ENCODE results near the gene ASCL1.

- TF ChIP-seq TEAD4 (CRISPR knock-in tag; IDR thresholded peaks at IDR 0.05) (no peak), FOXJ3 (CRISPR knock-in tag; IDR thresholded peaks at IDR 0.05; ENCODE audit: borderline replicate concordance) (no peak), ELF4 (CRISPR knock-in tag; IDR thresholded peaks at IDR 0.05; ENCODE audit: low read depth) (no peak), CTCF (IDR thresholded peaks at IDR 0.05) (no peak), TEAD1 (CRISPR knock-in tag; IDR thresholded peaks at IDR 0.05) (no peak), RORB (CRISPR knock-in tag; IDR thresholded peaks at IDR 0.05) (no peak), AFF4 (CRISPR knock-in tag; IDR thresholded peaks at IDR 0.05; ENCODE audit: borderline replicate concordance) (no peak), MAX (CRISPR knock-in tag; IDR thresholded peaks at IDR 0.05) (no peak), CBFB (CRISPR knock-in tag; IDR thresholded peaks at IDR 0.05; ENCODE audit: low read depth) (no peak), NR3C1 (CRISPR knock-in tag; conservative IDR thresholded peaks at IDR 0.05; ENCODE audit: low read depth) (no peak), SMAD3 (CRISPR knock-in tag; IDR thresholded peaks at IDR 0.05; ENCODE audit: borderline replicate concordance) (no peak)
- TF ChIP-seq, protein P1, sequence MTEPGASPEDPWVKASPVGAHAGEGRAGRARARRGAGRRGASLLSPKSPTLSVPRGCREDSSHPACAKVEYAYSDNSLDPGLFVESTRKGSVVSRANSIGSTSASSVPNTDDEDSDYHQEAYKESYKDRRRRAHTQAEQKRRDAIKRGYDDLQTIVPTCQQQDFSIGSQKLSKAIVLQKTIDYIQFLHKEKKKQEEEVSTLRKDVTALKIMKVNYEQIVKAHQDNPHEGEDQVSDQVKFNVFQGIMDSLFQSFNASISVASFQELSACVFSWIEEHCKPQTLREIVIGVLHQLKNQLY (CRISPR knock-in tag; IDR thresholded peaks at IDR 0.05): no peak
These were observed 6.4 kb upstream of the ASCL1 start for GRCh38 chr12:102950950-102951619.
